OCI-LY1 (cell line): Measurements from ENCODE around the gene YPEL5.

Experiments used
- H2AFZ ChIP-seq: fragments of 200-600 bp; sonication (generic), shearing (Covaris generic); 2 replicates; pipeline ENCODE4 v1.6.0; 2014; ENCODE audit warnings: antibody characterized with exemption, mild to moderate bottlenecking, low read length
- H3F3A ChIP-seq: fragments of 200-600 bp; sonication (generic), shearing (Covaris generic); 2 replicates; pipeline ENCODE4 v1.6.0; 2014; ENCODE audit warnings: mild to moderate bottlenecking, antibody characterized with exemption, low read length, moderate library complexity; ENCODE audit not compliant: insufficient read depth
- H3K27ac ChIP-seq: fragments of 200-600 bp; sonication (generic); 2 replicates; pipeline ENCODE4 v1.5.1; 2014; ENCODE audit warnings: low read length, mixed run types, mild to moderate bottlenecking, low read depth; ENCODE audit not compliant: poor library complexity, severe bottlenecking
- H3K27me3 ChIP-seq: fragments of 200-600 bp; sonication (generic); 2 replicates; pipeline ENCODE4 v1.6.0; 2014; ENCODE audit warnings: antibody characterized with exemption, mild to moderate bottlenecking, low read length, moderate library complexity; ENCODE audit not compliant: insufficient read depth
- H3K36me3 ChIP-seq: fragments of 200-600 bp; sonication (generic); 2 replicates; pipeline ENCODE4 v1.6.1; 2014; ENCODE audit warnings: mild to moderate bottlenecking, antibody characterized with exemption, low read length, moderate library complexity, mixed read lengths; ENCODE audit not compliant: insufficient read depth
- H3K4me1 ChIP-seq: fragments of 200-600 bp; sonication (generic); 2 replicates; pipeline ENCODE4 v1.5.1; 2014; ENCODE audit warnings: mild to moderate bottlenecking, low read length, moderate library complexity; ENCODE audit not compliant: insufficient read depth, severe bottlenecking
- H3K4me2 ChIP-seq: fragments of 200-600 bp; sonication (generic), shearing (Covaris generic); 2 replicates; pipeline ENCODE4 v1.6.1; 2014; ENCODE audit warnings: low read length
- H3K4me3 ChIP-seq: fragments of 200-600 bp; sonication (generic); 2 replicates; pipeline ENCODE4 v1.5.1; 2014; ENCODE audit warnings: low read length, low read depth, mild to moderate bottlenecking, mixed read lengths; ENCODE audit not compliant: poor library complexity, severe bottlenecking
- H3K79me2 ChIP-seq: fragments of 200-600 bp; shearing (Covaris generic); 2 replicates; pipeline ENCODE4 v1.6.1; 2016; ENCODE audit warnings: mixed run types, low read length, mixed read lengths; ENCODE audit not compliant: insufficient read depth
- H3K9ac ChIP-seq: fragments of 200-600 bp; sonication (generic), shearing (Covaris generic); 2 replicates; pipeline ENCODE4 v1.6.1; 2014; ENCODE audit warnings: mild to moderate bottlenecking, low read length, mixed read lengths
- H3K9me2 ChIP-seq: fragments of 200-600 bp; sonication (generic), shearing (Covaris generic); 2 replicates; pipeline ENCODE4 v1.6.1; 2014; ENCODE audit warnings: low read depth, mild to moderate bottlenecking, low read length, mixed read lengths
- H3K9me3 ChIP-seq: fragments of 200-600 bp; shearing (Covaris generic); 2 replicates; pipeline ENCODE4 v1.6.1; 2014; ENCODE audit warnings: low read length, mixed read lengths
- H4K20me1 ChIP-seq: fragments of 200-600 bp; sonication (generic), shearing (Covaris generic); 2 replicates; pipeline ENCODE4 v1.6.0; 2016; ENCODE audit warnings: mild to moderate bottlenecking, low read length; ENCODE audit not compliant: insufficient read depth
- EZH2 ChIP-seq: fragments of 200-600 bp; sonication (generic), shearing (Covaris generic); IDR thresholded peaks from 2 replicates; pipeline ENCODE4 v1.8.0; 2017; ENCODE audit warnings: borderline replicate concordance, mixed run types, mild to moderate bottlenecking, antibody characterized with exemption, low read length, moderate library complexity, mixed read lengths
- TF ChIP-seq, protein P1 (sequence below): fragments of 200-600 bp; sonication (generic), shearing (Covaris generic); IDR thresholded peaks from 2 replicates; pipeline ENCODE4 v1.5.1; 2017; ENCODE audit warnings: mild to moderate bottlenecking, antibody characterized with exemption, low read length, moderate library complexity, mixed read lengths

The YPEL5 gene

GRCh38 chr2:30181176-30181575, 34.4 kb downstream of the YPEL5 start:
- H3K9ac ChIP-seq = no peak overlapping the region
- no peaks in the 10 kb centered on the region for H3K79me2 ChIP-seq
- no peak overlapping the region for H3K4me2 ChIP-seq
- H3K36me3 ChIP-seq = no peaks in the 10 kb centered on the region
- H3F3A ChIP-seq = no peaks in the 10 kb centered on the region
- H4K20me1 ChIP-seq = no peaks in the 10 kb centered on the region
- no peaks in the 10 kb centered on the region for H3K9me3 ChIP-seq
- peaks cover 5% of the 10 kb centered on the region; the same call in 1 of the 2 replicates for H3K27me3 ChIP-seq
- H3K4me1 ChIP-seq = no peaks in the 10 kb centered on the region
- no peak overlapping the region for H3K4me3 ChIP-seq
- no peaks in the 10 kb centered on the region for H3K9me2 ChIP-seq
- no peak overlapping the region for H2AFZ ChIP-seq
- no peak overlapping the region for H3K27ac ChIP-seq
- TF ChIP-seq EZH2 = no peak

GRCh38 chr2:30184035-30184434, 37.2 kb downstream of the YPEL5 start:
- Histone ChIP-seq H4K20me1 (no peaks in the 10 kb centered on the region), H3K4me1 (no peaks in the 10 kb centered on the region), H3K36me3 (no peaks in the 10 kb centered on the region), H3K9ac (no peak overlapping the region), H3K4me2 (no peak overlapping the region), H3K9me2 (no peaks in the 10 kb centered on the region), H3K79me2 (no peaks in the 10 kb centered on the region), H2AFZ (no peak overlapping the region), H3K27me3 (no peaks in the 10 kb centered on the region; the same call in 1 of the 2 replicates), H3K27ac (no peak overlapping the region), H3K4me3 (no peak overlapping the region), H3F3A (no peaks in the 10 kb centered on the region), H3K9me3 (no peaks in the 10 kb centered on the region)
- TF ChIP-seq, protein P1, sequence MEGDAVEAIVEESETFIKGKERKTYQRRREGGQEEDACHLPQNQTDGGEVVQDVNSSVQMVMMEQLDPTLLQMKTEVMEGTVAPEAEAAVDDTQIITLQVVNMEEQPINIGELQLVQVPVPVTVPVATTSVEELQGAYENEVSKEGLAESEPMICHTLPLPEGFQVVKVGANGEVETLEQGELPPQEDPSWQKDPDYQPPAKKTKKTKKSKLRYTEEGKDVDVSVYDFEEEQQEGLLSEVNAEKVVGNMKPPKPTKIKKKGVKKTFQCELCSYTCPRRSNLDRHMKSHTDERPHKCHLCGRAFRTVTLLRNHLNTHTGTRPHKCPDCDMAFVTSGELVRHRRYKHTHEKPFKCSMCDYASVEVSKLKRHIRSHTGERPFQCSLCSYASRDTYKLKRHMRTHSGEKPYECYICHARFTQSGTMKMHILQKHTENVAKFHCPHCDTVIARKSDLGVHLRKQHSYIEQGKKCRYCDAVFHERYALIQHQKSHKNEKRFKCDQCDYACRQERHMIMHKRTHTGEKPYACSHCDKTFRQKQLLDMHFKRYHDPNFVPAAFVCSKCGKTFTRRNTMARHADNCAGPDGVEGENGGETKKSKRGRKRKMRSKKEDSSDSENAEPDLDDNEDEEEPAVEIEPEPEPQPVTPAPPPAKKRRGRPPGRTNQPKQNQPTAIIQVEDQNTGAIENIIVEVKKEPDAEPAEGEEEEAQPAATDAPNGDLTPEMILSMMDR = no peak
- no peak for TF ChIP-seq EZH2

- Histone ChIP-seq H3K9me3 (no peaks in the 10 kb centered on the region), H3K27me3 (no peaks in the 10 kb centered on the region; the same call in 1 of the 2 replicates), H3K4me2 (no peak overlapping the region), H3K4me3 (no peak overlapping the region), H3F3A (no peaks in the 10 kb centered on the region), H3K4me1 (no peaks in the 10 kb centered on the region), H2AFZ (no peak overlapping the region), H3K9ac (no peak overlapping the region), H3K36me3 (no peaks in the 10 kb centered on the region), H4K20me1 (no peaks in the 10 kb centered on the region), H3K27ac (no peak overlapping the region), H3K79me2 (no peaks in the 10 kb centered on the region), H3K9me2 (no peaks in the 10 kb centered on the region)
- TF ChIP-seq EZH2 = no peak
- TF ChIP-seq, protein P1 = no peak
Observed at GRCh38 chr2:30185178-30185577, 38.4 kb downstream of the YPEL5 start.

- H3K4me2 ChIP-seq = no peak overlapping the region
- no peaks in the 10 kb centered on the region for H3K9me2 ChIP-seq
- H3K79me2 ChIP-seq = no peaks in the 10 kb centered on the region
- no peak overlapping the region for H2AFZ ChIP-seq
- H3K36me3 ChIP-seq = no peaks in the 10 kb centered on the region
- no peak for TF ChIP-seq EZH2
- TF ChIP-seq, protein P1 = no peak
- H3K27ac ChIP-seq = no peak overlapping the region
- no peaks in the 10 kb centered on the region for H3F3A ChIP-seq
- no peaks in the 10 kb centered on the region for H3K4me1 ChIP-seq
- no peak overlapping the region for H3K4me3 ChIP-seq
- H3K9ac ChIP-seq = no peak overlapping the region
- H3K27me3 ChIP-seq = no peaks in the 10 kb centered on the region; the same call in 1 of the 2 replicates
- H3K9me3 ChIP-seq = no peaks in the 10 kb centered on the region
- H4K20me1 ChIP-seq = no peaks in the 10 kb centered on the region
Observed at GRCh38 chr2:30188292-30188691, 41.5 kb downstream of the YPEL5 start.
